Transverse colon (tissue), 4 donors: ENCODE measurements around the gene TRMT44. TPM values are rescaled to one million over a fixed set of nuclear protein-coding genes. Genes with fewer than 3 reads are reported as not detected.

Source experiments
- DNase-seq: peaks from one replicate; pipeline ENCODE4 v3.0.0-alpha.2; 2019
- H3K27ac ChIP-seq, 4 donors: fragments of 200-600 bp; sonication (generic); 2 replicates each; pipeline ENCODE4 v1.5.1; 2016 to 2018; ENCODE audit warnings: inconsistent platforms in 4 of 4
- H3K27me3 ChIP-seq: fragments of 200-600 bp; sonication (generic); 2 replicates; pipeline ENCODE4 v1.5.1; 2017; ENCODE audit warnings: inconsistent platforms
- H3K36me3 ChIP-seq, 4 donors: fragments of 200-600 bp; sonication (generic); 2 replicates each; pipeline ENCODE4 v1.5.1; 2017 to 2019; ENCODE audit warnings: inconsistent platforms in 4 of 4
- H3K4me1 ChIP-seq, 4 donors: fragments of 200-600 bp; sonication (generic); 2 replicates each; pipeline ENCODE4 v1.5.1; 2017 to 2020; ENCODE audit warnings: inconsistent platforms in 4 of 4
- H3K4me3 ChIP-seq, 4 donors: fragments of 200-600 bp; sonication (generic); 1 replicate in 1 of 4; 2 replicates in 3 of 4; pipeline versions ENCODE4 v1.5.1 to v1.6.1; 2017 to 2019; ENCODE audit warnings: inconsistent platforms in 4 of 4
- H3K9me3 ChIP-seq, 2 donors: fragments of 200-600 bp; sonication (generic); 2 replicates each; pipeline ENCODE4 v1.5.1; 2017 to 2019; ENCODE audit warnings: inconsistent platforms in 2 of 2
- EP300 ChIP-seq: sonication (generic); formaldehyde crosslinking; IDR thresholded peaks from one replicate; pipeline ENCODE4 v1.6.1; 2017; ENCODE audit warnings: antibody characterized with exemption, low read depth
- POLR2A ChIP-seq: fragments of 450-650 bp; IDR thresholded peaks from one replicate; pipeline ENCODE4 v1.6.1; 2016; ENCODE audit warnings: antibody characterized with exemption, mild to moderate bottlenecking, moderate library complexity
- POLR2AphosphoS5 ChIP-seq, 3 donors: sonication (generic); formaldehyde crosslinking; IDR thresholded peaks; one replicate each; pipeline ENCODE4 v1.6.1; 2016; ENCODE audit warnings: antibody characterized with exemption in 3 of 3
- WGBS, 2 donors: methylation state at CpG; one replicate each; pipeline ENCODE4 v1.1.5; 2018; ENCODE audit warnings: low coverage in 1 of 2; 5-methylcytosine and 5-hydroxymethylcytosine counted together
- in situ Hi-C, 4 donors: fragments of 200-750 bp; cut with MboI; loops; one replicate each; pipeline versions ENCODE4 v1.15.0 to v1.15.1; 2017; ENCODE audit warnings: low sequenced_read_pairs in 3 of 4, low pct_ligation_motif_present in 1 of 4, low pct_unique_long_range_greater_than_20kb in 1 of 4
- intact Hi-C: fragments of 100-400 bp; cut with DNase I; formaldehyde crosslinking; loops from one replicate; pipeline ENCODE4 v1.15.1; 2023; ENCODE audit warnings: low total_unique reads
- total RNA-seq, 4 donors: library from RNA; depleted of rRNA; stranded (reverse); fragments of >200 nt; gene quantifications; one replicate each; pipeline ENCODE4 v1.1.0, GENCODE V29; 2016
- TF ChIP-seq, protein P1 (sequence below), 5 experiments: fragments of 200-600 bp in 3 of 5; fragments of 450-650 bp in 2 of 5; sonication (generic) in 3 of 5; IDR thresholded peaks; 1 replicate in 2 of 5; 2 replicates in 3 of 5; pipeline ENCODE4 v1.5.1; 2016 to 2017; ENCODE audit warnings: antibody characterized with exemption in 5 of 5, inconsistent platforms in 3 of 5, mild to moderate bottlenecking in 2 of 5, moderate library complexity in 1 of 5

TRMT44 gene
- total RNA-seq, 4 donors from 2014 or later, result 19.1 to 190 (median 29.7) TPM

GRCh38 chr4:8461616-8462015 is 21.0 kb downstream of the TRMT44 start:
- no peaks in the 10 kb centered on the region for H3K4me1 ChIP-seq
- no peaks in the 10 kb centered on the region for H3K9me3 ChIP-seq
- TF ChIP-seq, protein P1, sequence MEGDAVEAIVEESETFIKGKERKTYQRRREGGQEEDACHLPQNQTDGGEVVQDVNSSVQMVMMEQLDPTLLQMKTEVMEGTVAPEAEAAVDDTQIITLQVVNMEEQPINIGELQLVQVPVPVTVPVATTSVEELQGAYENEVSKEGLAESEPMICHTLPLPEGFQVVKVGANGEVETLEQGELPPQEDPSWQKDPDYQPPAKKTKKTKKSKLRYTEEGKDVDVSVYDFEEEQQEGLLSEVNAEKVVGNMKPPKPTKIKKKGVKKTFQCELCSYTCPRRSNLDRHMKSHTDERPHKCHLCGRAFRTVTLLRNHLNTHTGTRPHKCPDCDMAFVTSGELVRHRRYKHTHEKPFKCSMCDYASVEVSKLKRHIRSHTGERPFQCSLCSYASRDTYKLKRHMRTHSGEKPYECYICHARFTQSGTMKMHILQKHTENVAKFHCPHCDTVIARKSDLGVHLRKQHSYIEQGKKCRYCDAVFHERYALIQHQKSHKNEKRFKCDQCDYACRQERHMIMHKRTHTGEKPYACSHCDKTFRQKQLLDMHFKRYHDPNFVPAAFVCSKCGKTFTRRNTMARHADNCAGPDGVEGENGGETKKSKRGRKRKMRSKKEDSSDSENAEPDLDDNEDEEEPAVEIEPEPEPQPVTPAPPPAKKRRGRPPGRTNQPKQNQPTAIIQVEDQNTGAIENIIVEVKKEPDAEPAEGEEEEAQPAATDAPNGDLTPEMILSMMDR (IDR thresholded peaks at IDR 0.05), result no peak
- TF ChIP-seq POLR2AphosphoS5 (IDR thresholded peaks at IDR 0.05) (no peak), EP300 (no peak), POLR2A (no peak)
- WGBS, 2 donors, result 88 to 90% methylated on average over 4 to 6 of the region's 6 CpGs
- no peak for DNase-seq
- H3K27me3 ChIP-seq, result no peaks in the 10 kb centered on the region
- no peak overlapping the region for H3K27ac ChIP-seq
- in situ Hi-C loops, result loop anchor here in 2 of 4 donors (10.0 to 25.0 kb wide), 2 partner anchors 126 to 133 kb away; partner anchors contain the start of genes CPZ (in 2 of the 2) and GPR78 (in 1 of the 2)
- peaks cover 0 to 13% (median 5%) of the 10 kb centered on the region in 4 donors for H3K36me3 ChIP-seq
- no peak overlapping the region for H3K4me3 ChIP-seq
- intact Hi-C loops, result no loop called here

GRCh38 chr4:8463811-8464210 is 23.2 kb downstream of the TRMT44 start:
- 86 to 96% methylated on average over 1 to 9 of the region's 9 CpGs for WGBS, 2 donors
- intact Hi-C loops, result no loop called here
- TF ChIP-seq POLR2AphosphoS5 (IDR thresholded peaks at IDR 0.05) (no peak), EP300 (no peak), POLR2A (no peak)
- TF ChIP-seq, protein P1 (IDR thresholded peaks at IDR 0.05), result no peak

GRCh38 chr4:8464381-8464780 is 23.8 kb downstream of the TRMT44 start:
- H3K27ac ChIP-seq, result no peak overlapping the region
- WGBS, 2 donors, result 89 to 94% methylated on average over 9 to 14 of the region's 14 CpGs
- peaks cover 0 to 17% (median 4%) of the 10 kb centered on the region in 4 donors for H3K36me3 ChIP-seq
- no peaks in the 10 kb centered on the region for H3K27me3 ChIP-seq
- H3K4me3 ChIP-seq, result no peak overlapping the region
- DNase-seq, result no peak
- no peaks in the 10 kb centered on the region for H3K9me3 ChIP-seq
- no peak for TF ChIP-seq POLR2AphosphoS5 (IDR thresholded peaks at IDR 0.05)
- TF ChIP-seq POLR2A, result no peak
- no peak for TF ChIP-seq EP300
- TF ChIP-seq, protein P1 (IDR thresholded peaks at IDR 0.05), result no peak
- H3K4me1 ChIP-seq, result no peaks in the 10 kb centered on the region
- in situ Hi-C loops, result loop anchor here in 2 of 4 donors (10.0 to 25.0 kb wide), 2 partner anchors 123 to 130 kb away; partner anchors contain the start of genes CPZ (in 2 of the 2) and GPR78 (in 1 of the 2)
- intact Hi-C loops, result no loop called here

More at GRCh38 chr4:8463811-8464210, 23.2 kb downstream of the TRMT44 start:
- Histone ChIP-seq H3K4me3 (no peak overlapping the region), H3K27me3 (no peaks in the 10 kb centered on the region), H3K4me1 (no peaks in the 10 kb centered on the region), H3K27ac (no peak overlapping the region), H3K36me3 (peaks cover 0 to 17% (median 4%) of the 10 kb centered on the region in 4 donors), H3K9me3 (no peaks in the 10 kb centered on the region)
- in situ Hi-C loops, result loop anchor here in 2 of 4 donors (10.0 to 25.0 kb wide), 2 partner anchors 123 to 131 kb away; partner anchors contain the start of genes CPZ (in 2 of the 2) and GPR78 (in 1 of the 2)
- DNase-seq, result no peak

GRCh38 chr4:8465615-8466611 is 25.3 kb downstream of the TRMT44 start:
- no peak for DNase-seq
- 90% methylated on average over 30 of the region's 31 CpGs; no CpG with 5 or more reads in 1 of the 2 donors for WGBS, 2 donors
- Histone ChIP-seq H3K27me3 (no peaks in the 10 kb centered on the region), H3K27ac (no peak overlapping the region), H3K4me1 (no peaks in the 10 kb centered on the region), H3K4me3 (no peak overlapping the region), H3K36me3 (peaks cover 0 to 17% (median 4%) of the 10 kb centered on the region in 4 donors), H3K9me3 (no peaks in the 10 kb centered on the region)
- TF ChIP-seq POLR2AphosphoS5 (IDR thresholded peaks at IDR 0.05), result no peak
- no peak for TF ChIP-seq EP300
- TF ChIP-seq, protein P1 (IDR thresholded peaks at IDR 0.05), result no peak
- TF ChIP-seq POLR2A, result no peak
- intact Hi-C loops, result no loop called here
- in situ Hi-C loops, result loop anchor here in 2 of 4 donors (10.0 to 25.0 kb wide), 2 partner anchors 121 to 129 kb away; partner anchors contain the start of genes CPZ (in 2 of the 2) and GPR78 (in 1 of the 2)
